ENCODE measurements around the gene SCIN. TPM values are rescaled to one million over a fixed set of nuclear protein-coding genes. Genes with fewer than 3 reads are reported as not detected.

The SCIN gene
- total RNA-seq, 6 donors from 2014 or later, result 9.3 to 19.6 (median 15.0) TPM

- DNase-seq, result no peak
- no peak overlapping the region for H3K4me3 ChIP-seq
- peaks cover 0 to 7% (median 0%) of the 10 kb centered on the region in 4 donors for H3K27me3 ChIP-seq
- H3K4me1 ChIP-seq, result peaks cover 5 to 17% (median 13%) of the 10 kb centered on the region in 4 donors
- TF ChIP-seq POLR2AphosphoS5 (IDR thresholded peaks at IDR 0.05) (no peak), POLR2A (IDR thresholded peaks at IDR 0.05) (no peak), EP300 (IDR thresholded peaks at IDR 0.05) (no peak), CTCF (IDR thresholded peaks at IDR 0.05) (no peak)
- H3K9me3 ChIP-seq, result no peaks in the 10 kb centered on the region
- peak overlapping the region in 1 of 4 donors; percentile 71 for H3K27ac ChIP-seq
- 27 to 28% methylated on average over 2 of the region's 2 CpGs for WGBS, 2 donors
- no peaks in the 10 kb centered on the region for H3K36me3 ChIP-seq
- ATAC-seq (ENCODE audit: low FRiP score in 2 of 2), result no peak
Observed at GRCh38 chr7:12572941-12573575, 2.5 kb downstream of the SCIN start.

GRCh38 chr7:12573885-12574284, 3.4 kb downstream of the SCIN start:
- Histone ChIP-seq H3K27ac (no peak overlapping the region), H3K27me3 (peaks cover 0 to 7% (median 0%) of the 10 kb centered on the region in 4 donors), H3K36me3 (no peaks in the 10 kb centered on the region), H3K9me3 (no peaks in the 10 kb centered on the region), H3K4me3 (no peak overlapping the region), H3K4me1 (peaks cover 5 to 17% (median 13%) of the 10 kb centered on the region in 4 donors)
- no peak for ATAC-seq (ENCODE audit: low FRiP score in 2 of 2)
- TF ChIP-seq EP300 (IDR thresholded peaks at IDR 0.05), result no peak
- DNase-seq, result no peak
- 77 to 78% methylated on average over 1 of the region's 1 CpG for WGBS, 2 donors

- no peak for DNase-seq
- Histone ChIP-seq H3K36me3 (no peaks in the 10 kb centered on the region), H3K27me3 (no peaks in the 10 kb centered on the region), H3K9me3 (no peaks in the 10 kb centered on the region), H3K4me1 (peaks cover 0 to 4% (median 3%) of the 10 kb centered on the region in 4 donors), H3K27ac (no peak overlapping the region), H3K4me3 (no peak overlapping the region)
- TF ChIP-seq EP300 (IDR thresholded peaks at IDR 0.05) (no peak), POLR2AphosphoS5 (IDR thresholded peaks at IDR 0.05) (no peak), POLR2A (IDR thresholded peaks at IDR 0.05) (no peak), CTCF (IDR thresholded peaks at IDR 0.05) (no peak)
- WGBS, 2 donors, result 81 to 85% methylated on average over 8 of the region's 8 CpGs
- ATAC-seq (ENCODE audit: low FRiP score in 2 of 2), result no peak
Observed at GRCh38 chr7:12578930-12579640, 8.6 kb downstream of the SCIN start.

GRCh38 chr7:12581897-12582296, 11.4 kb downstream of the SCIN start:
- no peaks in the 10 kb centered on the region for H3K9me3 ChIP-seq
- H3K4me3 ChIP-seq, result no peak overlapping the region
- H3K27me3 ChIP-seq, result no peaks in the 10 kb centered on the region
- ATAC-seq (ENCODE audit: low FRiP score in 2 of 2) (no peak), DNase-seq (no peak)
- no peaks in the 10 kb centered on the region for H3K36me3 ChIP-seq
- no peak for TF ChIP-seq POLR2A (IDR thresholded peaks at IDR 0.05)
- no peak for TF ChIP-seq EP300 (IDR thresholded peaks at IDR 0.05)
- no peak for TF ChIP-seq CTCF (IDR thresholded peaks at IDR 0.05)
- no peak for TF ChIP-seq POLR2AphosphoS5 (IDR thresholded peaks at IDR 0.05)
- H3K4me1 ChIP-seq, result peaks cover 0 to 7% (median 5%) of the 10 kb centered on the region in 4 donors
- H3K27ac ChIP-seq, result no peak overlapping the region
- 64% methylated on average over 3 of the region's 3 CpGs for WGBS, 2 donors

DNA sequence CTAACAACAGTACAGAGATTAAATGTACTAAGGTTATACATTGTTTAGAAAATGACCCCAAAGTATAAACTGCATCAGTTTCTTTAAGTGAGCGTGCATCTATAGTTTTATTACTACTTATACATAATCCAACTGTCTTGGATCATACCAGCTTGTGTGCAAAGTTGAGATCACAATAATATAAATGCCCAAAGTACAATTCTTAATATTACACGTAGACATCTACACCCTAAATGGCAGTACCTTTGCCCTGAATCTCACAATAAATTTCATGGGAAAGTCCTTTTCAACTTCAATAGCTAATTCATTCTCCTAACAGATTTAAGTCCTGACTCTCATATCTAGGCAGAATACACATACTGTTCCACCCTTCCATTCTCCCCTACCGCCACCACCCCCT, 11.8 kb downstream of the SCIN start:
- no peaks in the 10 kb centered on the region for H3K36me3 ChIP-seq
- 78 to 81% methylated on average over 3 of the region's 3 CpGs for WGBS, 2 donors
- no peaks in the 10 kb centered on the region for H3K9me3 ChIP-seq
- no peak overlapping the region for H3K4me3 ChIP-seq
- H3K27me3 ChIP-seq, result no peaks in the 10 kb centered on the region
- ATAC-seq (ENCODE audit: low FRiP score in 2 of 2) (no peak), DNase-seq (no peak)
- no peak for TF ChIP-seq POLR2A (IDR thresholded peaks at IDR 0.05)
- no peak for TF ChIP-seq POLR2AphosphoS5 (IDR thresholded peaks at IDR 0.05)
- TF ChIP-seq CTCF (IDR thresholded peaks at IDR 0.05), result no peak
- no peak for TF ChIP-seq EP300 (IDR thresholded peaks at IDR 0.05)
- peaks cover 0 to 7% (median 5%) of the 10 kb centered on the region in 4 donors for H3K4me1 ChIP-seq
- no peak overlapping the region for H3K27ac ChIP-seq
